Nephron progenitor cell (in vitro differentiated cells): ENCODE data around the gene MAST4.

ENCODE experiments used
- DNase-seq: peaks from one replicate; pipeline ENCODE4 v3.0.0; 2021
- H3K27ac Mint-ChIP-seq: 2 replicates; pipeline ENCODE4 v1.8.0; 2021; ENCODE audit warnings: mild to moderate bottlenecking, moderate library complexity, mixed read lengths
- H3K27me3 Mint-ChIP-seq: 2 replicates; pipeline ENCODE4 v1.8.0; 2021; ENCODE audit warnings: mild to moderate bottlenecking, low read depth, mixed read lengths; ENCODE audit not compliant: poor library complexity
- H3K36me3 Mint-ChIP-seq: 2 replicates; pipeline ENCODE4 v1.8.0; 2021; ENCODE audit warnings: low read depth, mixed read lengths
- H3K4me1 Mint-ChIP-seq: 2 replicates; pipeline ENCODE4 v1.8.0; 2021; ENCODE audit warnings: mixed read lengths
- H3K4me3 Mint-ChIP-seq: 2 replicates; pipeline ENCODE4 v1.8.0; 2021; ENCODE audit warnings: mild to moderate bottlenecking, moderate library complexity, mixed read lengths
- H3K9me3 Mint-ChIP-seq: 2 replicates; pipeline ENCODE4 v1.8.0; 2021; ENCODE audit warnings: mild to moderate bottlenecking, moderate library complexity, mixed read lengths
- TF ChIP-seq, protein P1 (sequence below): fragments of 200-600 bp; sonication (generic); IDR thresholded peaks from 2 replicates; pipeline ENCODE4 v1.5.0; 2021; ENCODE audit warnings: antibody characterized with exemption

Gene MAST4

DNA sequence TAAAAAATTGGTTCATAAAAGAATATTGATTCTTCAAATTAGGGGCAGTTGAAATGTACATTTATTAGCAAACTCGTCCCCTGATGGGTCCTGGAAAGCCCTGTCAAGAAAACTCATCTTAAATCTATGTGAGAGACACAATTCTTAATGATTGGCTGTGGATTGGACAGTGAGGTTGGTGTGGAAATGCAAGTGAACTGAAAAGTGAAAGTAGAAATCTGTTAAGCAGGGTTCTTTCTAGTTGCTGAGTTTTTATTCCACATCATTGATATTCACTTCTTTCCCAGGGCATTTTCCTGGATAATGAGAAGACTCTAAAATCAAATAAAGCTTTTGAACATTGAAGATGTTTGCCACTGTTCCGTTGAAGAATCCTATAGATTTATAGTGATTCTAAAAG, 292.4 kb downstream of the MAST4 start:
- H3K36me3 Mint-ChIP-seq: no peaks in the 10 kb centered on the region
- H3K27ac Mint-ChIP-seq: no peak overlapping the region
- TF ChIP-seq, protein P1, sequence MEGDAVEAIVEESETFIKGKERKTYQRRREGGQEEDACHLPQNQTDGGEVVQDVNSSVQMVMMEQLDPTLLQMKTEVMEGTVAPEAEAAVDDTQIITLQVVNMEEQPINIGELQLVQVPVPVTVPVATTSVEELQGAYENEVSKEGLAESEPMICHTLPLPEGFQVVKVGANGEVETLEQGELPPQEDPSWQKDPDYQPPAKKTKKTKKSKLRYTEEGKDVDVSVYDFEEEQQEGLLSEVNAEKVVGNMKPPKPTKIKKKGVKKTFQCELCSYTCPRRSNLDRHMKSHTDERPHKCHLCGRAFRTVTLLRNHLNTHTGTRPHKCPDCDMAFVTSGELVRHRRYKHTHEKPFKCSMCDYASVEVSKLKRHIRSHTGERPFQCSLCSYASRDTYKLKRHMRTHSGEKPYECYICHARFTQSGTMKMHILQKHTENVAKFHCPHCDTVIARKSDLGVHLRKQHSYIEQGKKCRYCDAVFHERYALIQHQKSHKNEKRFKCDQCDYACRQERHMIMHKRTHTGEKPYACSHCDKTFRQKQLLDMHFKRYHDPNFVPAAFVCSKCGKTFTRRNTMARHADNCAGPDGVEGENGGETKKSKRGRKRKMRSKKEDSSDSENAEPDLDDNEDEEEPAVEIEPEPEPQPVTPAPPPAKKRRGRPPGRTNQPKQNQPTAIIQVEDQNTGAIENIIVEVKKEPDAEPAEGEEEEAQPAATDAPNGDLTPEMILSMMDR: no peak
- peaks cover 4% of the 10 kb centered on the region for H3K27me3 Mint-ChIP-seq
- DNase-seq: no peak
- H3K4me1 Mint-ChIP-seq: peaks cover 58% of the 10 kb centered on the region
- no peaks in the 10 kb centered on the region for H3K9me3 Mint-ChIP-seq
- no peak overlapping the region for H3K4me3 Mint-ChIP-seq

DNA sequence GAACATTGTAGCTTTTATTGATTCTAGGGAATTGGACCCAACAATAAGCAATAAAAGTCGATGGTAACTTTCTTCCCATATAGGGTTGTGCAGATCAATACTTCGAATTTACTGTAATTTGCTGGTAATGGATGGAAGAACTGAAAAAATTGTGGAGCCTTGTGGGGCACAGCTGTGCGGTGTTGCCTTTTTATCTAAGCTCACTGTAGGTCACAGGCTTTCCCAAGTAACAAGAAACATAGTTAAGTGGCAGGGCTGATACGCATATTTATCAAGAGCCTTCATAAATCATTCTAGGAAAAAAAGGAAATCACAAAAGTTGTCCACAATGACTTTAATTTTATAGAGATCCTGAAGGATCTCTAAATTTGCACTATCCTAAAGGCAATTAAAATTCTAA, 292.9 kb downstream of the MAST4 start:
- Mint-ChIP-seq H3K9me3 (no peaks in the 10 kb centered on the region), H3K36me3 (no peaks in the 10 kb centered on the region), H3K27me3 (peaks cover 4% of the 10 kb centered on the region), H3K4me1 (peaks cover 61% of the 10 kb centered on the region), H3K4me3 (no peak overlapping the region), H3K27ac (no peak overlapping the region)
- TF ChIP-seq, protein P1: no peak
- DNase-seq: no peak

DNA sequence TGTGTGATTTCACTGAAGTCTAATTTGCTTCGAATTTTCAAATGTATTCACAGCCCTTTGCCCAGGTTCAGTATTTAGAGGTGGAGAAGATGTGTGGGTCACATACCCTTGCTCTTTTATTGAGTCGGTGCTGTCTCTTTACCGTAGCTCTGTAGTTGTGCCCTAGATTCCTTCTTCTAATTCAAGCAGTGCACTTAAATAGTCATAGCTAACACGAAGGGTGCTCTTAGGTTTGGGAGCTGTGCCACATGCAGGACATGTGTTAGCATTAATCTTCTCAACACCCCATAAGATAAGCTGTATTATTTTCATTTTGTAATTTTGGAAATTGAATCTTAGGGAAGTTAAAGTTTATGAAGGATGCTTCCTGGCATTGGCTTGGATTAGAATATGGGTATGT, 293.3 kb downstream of the MAST4 start:
- TF ChIP-seq, protein P1: no peak
- no peak overlapping the region for H3K27ac Mint-ChIP-seq
- no peaks in the 10 kb centered on the region for H3K36me3 Mint-ChIP-seq
- no peak for DNase-seq
- H3K9me3 Mint-ChIP-seq: no peaks in the 10 kb centered on the region
- H3K4me3 Mint-ChIP-seq: no peak overlapping the region
- peaks cover 4% of the 10 kb centered on the region for H3K27me3 Mint-ChIP-seq
- peaks cover 64% of the 10 kb centered on the region for H3K4me1 Mint-ChIP-seq

DNA sequence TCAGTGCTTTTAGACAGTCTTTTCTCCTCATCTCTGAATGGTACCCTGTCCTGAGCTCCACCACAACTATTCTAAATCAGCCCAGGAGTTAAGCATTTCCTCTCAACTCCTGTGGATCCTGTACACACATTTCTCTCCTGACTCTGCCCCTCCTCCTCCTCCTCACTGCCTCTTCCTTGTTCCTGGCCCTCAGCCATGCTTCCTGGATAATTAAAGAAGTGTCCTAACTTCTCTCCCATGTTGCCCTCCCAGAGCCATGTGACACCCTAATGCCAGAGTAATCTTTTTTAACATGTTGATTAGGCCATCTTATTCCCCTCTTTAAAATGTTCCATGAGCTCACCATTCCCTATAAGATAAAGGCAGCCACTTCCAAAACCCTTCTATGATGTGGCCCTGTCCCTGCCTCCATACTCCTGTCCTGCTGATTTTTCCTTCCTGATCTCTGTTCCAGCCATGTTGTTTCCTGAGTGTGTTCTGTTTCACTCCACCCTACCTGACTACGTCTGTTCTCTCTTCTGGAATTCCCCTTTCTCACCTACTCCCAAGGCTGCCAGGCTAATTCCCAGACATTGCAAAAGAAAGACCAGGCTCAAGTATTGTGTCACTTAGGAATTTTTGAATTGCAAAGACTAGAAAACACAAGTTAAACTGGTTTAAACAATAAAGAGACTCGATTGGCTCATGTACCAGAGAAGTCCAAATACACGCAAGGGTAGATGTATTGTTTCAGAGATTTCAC, 295.2 kb downstream of the MAST4 start:
- H3K4me1 Mint-ChIP-seq: peaks cover 69% of the 10 kb centered on the region
- TF ChIP-seq, protein P1: no peak
- no peaks in the 10 kb centered on the region for H3K27me3 Mint-ChIP-seq
- no peak overlapping the region for H3K4me3 Mint-ChIP-seq
- H3K27ac Mint-ChIP-seq: no peak overlapping the region
- no peaks in the 10 kb centered on the region for H3K36me3 Mint-ChIP-seq
- no peak for DNase-seq
- H3K9me3 Mint-ChIP-seq: no peaks in the 10 kb centered on the region

DNA sequence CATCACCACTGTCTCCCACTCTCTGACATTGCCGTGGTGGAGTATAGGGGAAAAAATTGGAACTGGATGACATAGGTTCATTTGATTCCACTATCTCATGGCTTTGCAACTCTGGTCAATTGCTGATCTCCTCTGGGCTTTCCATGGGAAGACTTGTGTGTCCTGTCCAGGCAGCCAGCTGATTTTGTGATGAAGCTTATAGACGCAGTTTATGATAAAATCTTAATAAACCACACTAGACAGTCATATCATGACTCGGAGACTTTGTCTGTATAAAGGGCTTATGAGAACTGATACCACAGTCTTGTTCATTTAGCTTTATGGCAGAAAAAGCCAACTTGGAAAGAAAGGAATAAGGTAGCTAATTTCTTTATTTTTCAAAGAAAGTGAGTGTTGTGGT, 296.5 kb downstream of the MAST4 start:
- H3K27ac Mint-ChIP-seq: no peak overlapping the region
- H3K4me1 Mint-ChIP-seq: peaks cover 67% of the 10 kb centered on the region
- no peaks in the 10 kb centered on the region for H3K9me3 Mint-ChIP-seq

More for the DNA sequence above, 296.5 kb downstream of the MAST4 start:
- TF ChIP-seq, protein P1: no peak
- H3K36me3 Mint-ChIP-seq: no peaks in the 10 kb centered on the region
- no peaks in the 10 kb centered on the region for H3K27me3 Mint-ChIP-seq
- no peak for DNase-seq
- H3K4me3 Mint-ChIP-seq: no peak overlapping the region
